Measurements from ENCODE around the gene FBXL17. TPM values are rescaled to one million over a fixed set of nuclear protein-coding genes. Genes with fewer than 3 reads are reported as not detected.

Gene FBXL17
- total RNA-seq, 1 experiment from 2014 or later: 3.5 TPM

- no peak for TF ChIP-seq CBFB (CRISPR knock-in tag; IDR thresholded peaks at IDR 0.05; ENCODE audit: low read depth)
- no peak for TF ChIP-seq ZNF671 (CRISPR knock-in tag; IDR thresholded peaks at IDR 0.05)
- no peak for TF ChIP-seq ZMAT4 (CRISPR knock-in tag; IDR thresholded peaks at IDR 0.05)
Observed at GRCh38 chr5:107919361-107919760, 462.5 kb downstream of the FBXL17 start (continued).

GRCh38 chr5:107917983-107918382, 463.9 kb downstream of the FBXL17 start:
- Mint-ChIP-seq H3K4me1 (peaks cover 9% of the 10 kb centered on the region), H3K9me3 (no peaks in the 10 kb centered on the region), H3K36me3 (no peaks in the 10 kb centered on the region), H3K27me3 (ENCODE audit: low read depth) (no peaks in the 10 kb centered on the region), H3K4me3 (no peak overlapping the region), H3K27ac (no peak overlapping the region)
- DNase-seq (ENCODE audit: low spot score) (no peak), ATAC-seq (peak; percentile 53)
- ChIA-PET POLR2A (no interaction called here), CTCF (no interaction called here)
- TF ChIP-seq GRHL2 (CRISPR knock-in tag; IDR thresholded peaks at IDR 0.05; ENCODE audit: insufficient replicate concordance, severe bottlenecking): no peak
- TF ChIP-seq PRDM15 (CRISPR knock-in tag; IDR thresholded peaks at IDR 0.05): no peak
- TF ChIP-seq ZNF671 (CRISPR knock-in tag; IDR thresholded peaks at IDR 0.05): no peak
- TF ChIP-seq ZNF219 (CRISPR knock-in tag; IDR thresholded peaks at IDR 0.05; ENCODE audit: borderline replicate concordance): no peak
- no peak for TF ChIP-seq ZNF512 (CRISPR knock-in tag; IDR thresholded peaks at IDR 0.05; ENCODE audit: borderline replicate concordance)
- TF ChIP-seq PRRX2 (CRISPR knock-in tag; IDR thresholded peaks at IDR 0.05): no peak
- TF ChIP-seq SP1 (CRISPR knock-in tag; conservative IDR thresholded peaks at IDR 0.05): no peak
- TF ChIP-seq RORB (CRISPR knock-in tag; IDR thresholded peaks at IDR 0.05): no peak
- no peak for TF ChIP-seq MYBL2 (CRISPR knock-in tag; IDR thresholded peaks at IDR 0.05)
- no peak for TF ChIP-seq TCF7 (CRISPR knock-in tag; IDR thresholded peaks at IDR 0.05; ENCODE audit: low read depth)
- TF ChIP-seq USF1 (CRISPR knock-in tag; IDR thresholded peaks at IDR 0.05): no peak
- no peak for TF ChIP-seq GABPB1 (CRISPR knock-in tag; IDR thresholded peaks at IDR 0.05)
- no peak for TF ChIP-seq TEAD4 (CRISPR knock-in tag; IDR thresholded peaks at IDR 0.05)
- no peak for TF ChIP-seq ERG (CRISPR knock-in tag; IDR thresholded peaks at IDR 0.05)
- no peak for TF ChIP-seq ZNF425 (CRISPR knock-in tag; conservative IDR thresholded peaks at IDR 0.05)
- TF ChIP-seq MXD4 (CRISPR knock-in tag; IDR thresholded peaks at IDR 0.05; ENCODE audit: borderline replicate concordance): no peak

Data from WTC11 (cell line).